SH-SY5Y (cell line): ENCODE data around the gene LPIN2.

Source experiments
- GATA2 ChIP-seq: IDR thresholded peaks from 2 replicates; pipeline ENCODE4 v1.6.1; 2011; ENCODE audit warnings: mild to moderate bottlenecking, low read depth, low read length
- GATA3 ChIP-seq: IDR thresholded peaks from 2 replicates; pipeline ENCODE4 v1.6.1; 2011; ENCODE audit warnings: low read depth, mild to moderate bottlenecking, low read length, moderate library complexity

- no peak for TF ChIP-seq GATA2
- no peak for TF ChIP-seq GATA3
Measured at GRCh38 chr18:2978208-2978607, 34.7 kb downstream of the LPIN2 start.
